ENCODE results near the gene ACTMAP. TPM values are rescaled to one million over a fixed set of nuclear protein-coding genes. Genes with fewer than 3 reads are reported as not detected.

ACTMAP gene
- total and polyA plus RNA-seq, 2 of the 8 experiments (the other 6 are each of a cell fraction or from before 2014, with no cell fraction given): 24.1 to 26.5 TPM

- Histone ChIP-seq H3K4me3 (ENCODE audit: extremely low read depth in 1 of 4, insufficient read depth in 2 of 4, low read depth in 3 of 4, low read length in 4 of 4) (no peak overlapping the region), H4K8ac (ENCODE audit: extremely low read depth, insufficient read depth, low read length) (peak overlapping the region; percentile 86), H2BK120ac (replicated peaks; ENCODE audit: low read depth, low read length) (no peak overlapping the region), H3K56ac (replicated peaks; ENCODE audit: insufficient read length, low read depth, low read length) (no peak overlapping the region), H3K27ac (ENCODE audit: low read depth, low read length) (no peak overlapping the region), H2BK15ac (ENCODE audit: low read length) (no peak overlapping the region), H4K91ac (replicated peaks; ENCODE audit: insufficient read length, low read length) (no peak overlapping the region), H3K4me2 (ENCODE audit: insufficient read depth in 1 of 2, low read depth in 2 of 2, low read length in 2 of 2) (no peak overlapping the region), H3K4me1 (replicated peaks in 1 of 4; ENCODE audit: control insufficient read depth in 3 of 4, insufficient read depth in 4 of 4, low read length in 3 of 4) (peaks cover 0 to 25% (median 15%) of the 10 kb centered on the region in 4 experiments; a peak in 6 of 7 replicates), H3K9me3 (ENCODE audit: insufficient read depth in 2 of 2, low read depth in 1 of 2, low read length in 1 of 2) (no peaks in the 10 kb centered on the region), H3K27me3 (replicated peaks in 1 of 4; ENCODE audit: control insufficient read depth in 3 of 4, extremely low read depth in 1 of 4, insufficient read depth in 3 of 4, low read length in 3 of 4) (no peaks in the 10 kb centered on the region), H2AFZ (ENCODE audit: low read length) (no peak overlapping the region), H4K20me1 (replicated peaks in 1 of 2; ENCODE audit: control insufficient read depth in 1 of 2, insufficient read depth in 2 of 2, low read length in 2 of 2) (peaks cover 3 to 16% of the 10 kb centered on the region in 2 experiments), H3K79me1 (ENCODE audit: low read depth, low read length) (peaks cover 10% of the 10 kb centered on the region), H3K23ac (ENCODE audit: insufficient read length) (no peak overlapping the region), H3K14ac (ENCODE audit: insufficient read length) (no peak overlapping the region), H3K23me2 (ENCODE audit: low read depth, low read length) (peaks cover 13% of the 10 kb centered on the region), H2BK5ac (ENCODE audit: low read depth, low read length) (no peak overlapping the region), H4K5ac (ENCODE audit: insufficient read length, low read depth, low read length) (no peak overlapping the region), H3K9ac (replicated peaks in 1 of 4; ENCODE audit: extremely low read depth in 1 of 4, low read depth in 3 of 4, low read length in 3 of 4) (no peak overlapping the region), H2BK20ac (ENCODE audit: low read length) (no peak overlapping the region), H2BK12ac (ENCODE audit: low read depth, low read length) (0 out of 2 replicates have a peak overlapping the region, but pooled peaks have one; percentile 75), H3K18ac (ENCODE audit: extremely low read depth, low read length) (no peak overlapping the region), H2AK5ac (ENCODE audit: low read depth, low read length) (no peak overlapping the region), H3K4ac (replicated peaks; ENCODE audit: insufficient read length, low read depth, low read length) (peak overlapping the region; percentile 38), H3K36me3 (ENCODE audit: control insufficient read depth in 2 of 4, insufficient read depth in 4 of 4, low read length in 3 of 4) (peaks cover 0 to 14% (median 8%) of the 10 kb centered on the region in 4 experiments; a peak in 5 of 8 replicates), H3K79me2 (ENCODE audit: control insufficient read depth in 1 of 2, insufficient read depth in 2 of 2, low read length in 2 of 2) (peaks cover 0 to 21% of the 10 kb centered on the region in 2 experiments; a peak in 3 of 4 replicates)
- WGBS, 2 experiments (ENCODE audit: extremely low coverage in 1 of 2, insufficient coverage in 1 of 2, insufficient read length in 1 of 2, insufficient replicate concordance in 2 of 2, low coverage in 1 of 2, low lambda C conversion rate in 2 of 2, missing lambda C conversion rate in 1 of 2): 91% methylated on average over 14 of the region's 14 CpGs; no CpG with 5 or more reads in 1 of the 2 experiments
- POLR2A ChIA-PET (ENCODE audit: partially characterized antibody): interaction anchor here (0.5 to 3.0 kb wide), 12 partner anchors 10 to 447 kb away, joined by 3 to 24 read pairs (median 4); partner anchors contain the start of genes ACTMAP, COQ8B, EGLN2 and ITPKC
- FAIRE-seq: no peak
- DNase-seq (ENCODE audit: low read depth in 1 of 2, low spot score in 2 of 2): no peak
- no peak for TF ChIP-seq YY1 (IDR thresholded peaks at IDR 0.05; ENCODE audit: low read depth, low read length)
- TF ChIP-seq TCF12 (IDR thresholded peaks at IDR 0.05; ENCODE audit: low read depth, low read length): no peak
- no peak for TF ChIP-seq ASH2L (IDR thresholded peaks at IDR 0.05; ENCODE audit: low read length)
- TF ChIP-seq CREB1 (IDR thresholded peaks at IDR 0.05): no peak
- no peak for TF ChIP-seq MAFK (IDR thresholded peaks at IDR 0.05; ENCODE audit: low read depth, low read length)
- no peak for TF ChIP-seq SIRT6 (IDR thresholded peaks at IDR 0.05; ENCODE audit: low read length)
- no peak for TF ChIP-seq FOSL1 (IDR thresholded peaks at IDR 0.05; ENCODE audit: insufficient read depth, low read depth, low read length)
- TF ChIP-seq CHD2 (IDR thresholded peaks at IDR 0.05; ENCODE audit: low read length): no peak
- TF ChIP-seq JUND (IDR thresholded peaks at IDR 0.05; ENCODE audit: low read length): no peak
- TF ChIP-seq GTF2F1 (IDR thresholded peaks at IDR 0.05; ENCODE audit: borderline replicate concordance, low read depth, low read length): no peak
- TF ChIP-seq BCL11A (IDR thresholded peaks at IDR 0.05; ENCODE audit: low read depth in 2 of 2, low read length in 2 of 2): no peak
- no peak for TF ChIP-seq SUZ12 (IDR thresholded peaks at IDR 0.05; ENCODE audit: low read length)
- no peak for TF ChIP-seq EZH2 (IDR thresholded peaks at IDR 0.05; ENCODE audit: low read depth, low read length, severe bottlenecking)
- TF ChIP-seq RBBP5 (IDR thresholded peaks at IDR 0.05; ENCODE audit: borderline replicate concordance, low read depth, low read length): no peak
- TF ChIP-seq MAX (IDR thresholded peaks at IDR 0.05): no peak
- TF ChIP-seq SP2 (IDR thresholded peaks at IDR 0.05; ENCODE audit: low read length): no peak
- CTCF ChIA-PET (ENCODE audit: partially characterized antibody): interaction anchor here (1.0 to 3.2 kb wide), 3 partner anchors 10 to 18 kb away, joined by 3 to 15 read pairs (median 4); no protein-coding TSS in a partner anchor
Observed at GRCh38 chr19:40692212-40692551, 58.1 kb downstream of the ACTMAP start.

Data from H1 (cell line).